HS-27A (cell line): Measurements from ENCODE around the gene PPIP5K2.

Experiments used
- DNase-seq: peaks from one replicate; pipeline ENCODE4 v3.0.0-alpha.2; 2012; ENCODE audit warnings: low read depth, missing footprints

Gene PPIP5K2

DNA sequence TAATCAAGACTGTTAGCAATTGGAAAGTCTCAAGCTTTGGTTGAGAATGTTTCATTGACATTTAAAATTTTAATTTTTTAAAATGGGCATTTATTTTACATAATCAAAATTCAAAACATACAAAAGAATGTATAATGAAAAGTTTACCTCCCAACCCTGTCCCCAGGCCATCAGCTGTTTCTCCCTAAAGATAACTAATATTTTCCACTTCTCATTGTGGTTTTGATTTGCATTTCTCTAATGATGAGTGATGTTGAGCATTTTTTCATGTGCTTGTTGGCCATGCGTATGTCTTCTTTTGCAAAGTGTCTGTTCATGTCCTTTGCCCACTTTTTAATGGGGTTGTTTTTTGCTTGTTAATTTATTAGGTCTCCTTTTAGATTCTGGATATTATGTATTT, 127.0 kb downstream of the PPIP5K2 start:
- no peak for DNase-seq

DNA sequence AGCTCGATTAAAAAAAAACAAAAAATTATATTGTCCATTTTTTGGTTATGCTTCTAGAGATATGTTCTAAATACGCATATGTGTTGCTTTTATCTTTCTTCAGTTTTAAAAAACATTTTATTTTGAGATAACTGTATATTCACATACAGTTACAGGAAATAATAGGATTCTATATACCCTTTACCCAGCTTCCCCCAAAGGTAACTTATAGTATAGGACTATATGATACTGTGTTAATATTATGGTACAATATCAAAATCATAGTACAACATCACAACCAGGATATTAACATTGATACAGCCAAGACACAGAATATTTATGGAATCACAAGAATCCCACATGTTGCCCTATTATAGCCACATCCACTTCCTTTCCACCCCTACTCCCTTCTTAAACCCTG, 129.0 kb downstream of the PPIP5K2 start:
- DNase-seq: no peak

DNA sequence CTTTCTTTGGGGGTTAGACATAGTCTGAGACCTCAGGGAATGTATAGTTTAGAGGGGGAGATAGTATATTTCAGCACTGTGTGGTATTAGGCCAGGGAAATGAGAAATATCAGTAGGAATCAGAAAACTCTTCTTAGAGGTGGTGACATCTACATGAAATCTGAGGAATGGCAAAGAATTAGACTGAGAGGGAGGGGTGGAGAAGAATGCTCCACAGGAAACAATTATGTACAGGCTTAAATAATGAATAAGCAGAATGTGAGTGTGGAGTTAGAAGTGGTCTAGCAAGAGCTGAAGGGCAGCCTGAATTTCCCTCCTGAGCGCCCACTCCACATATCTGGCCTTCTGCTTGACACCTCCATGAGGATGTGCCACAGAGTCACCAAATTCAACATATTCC, 134.8 kb downstream of the PPIP5K2 start:
- DNase-seq: no peak

DNA sequence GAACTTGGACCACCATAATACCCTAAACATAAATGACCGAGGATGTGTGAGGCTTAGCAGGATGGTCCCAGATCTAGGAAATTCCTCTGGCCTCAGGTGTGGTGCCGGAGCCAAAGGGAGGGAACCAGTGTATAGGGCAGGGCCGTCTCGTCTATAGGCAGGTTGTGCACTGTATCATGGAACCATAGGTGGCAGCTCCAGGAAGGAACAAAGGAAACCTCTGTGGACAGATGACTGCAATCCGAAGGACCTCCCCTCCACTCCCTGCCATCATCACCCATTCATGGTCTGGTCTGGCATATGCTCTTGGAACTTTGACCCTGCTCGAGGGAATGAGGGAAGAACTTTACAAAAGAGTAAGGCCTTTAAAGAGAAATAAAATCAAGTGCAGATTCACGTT, 135.6 kb downstream of the PPIP5K2 start:
- DNase-seq: no peak

DNA sequence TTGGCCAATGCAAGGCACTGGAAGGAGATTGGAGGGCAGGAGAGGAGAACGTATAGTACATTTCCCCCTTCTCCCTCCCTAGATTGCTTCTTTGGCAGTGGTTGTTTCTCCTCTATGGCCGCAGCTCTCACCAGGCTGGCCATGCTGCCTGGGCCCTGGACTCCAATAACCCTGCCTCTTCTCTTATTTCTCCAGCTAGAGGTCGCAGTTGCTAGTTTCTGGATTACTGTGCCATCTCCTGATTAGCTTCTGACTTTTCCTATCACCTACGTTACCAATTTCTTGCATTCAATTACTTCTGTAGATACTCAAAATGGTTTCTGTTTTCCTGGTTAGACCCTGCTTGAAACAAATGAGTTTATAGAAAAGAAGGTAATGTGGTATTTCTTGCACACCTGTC, 136.1 kb downstream of the PPIP5K2 start:
- no peak for DNase-seq

DNA sequence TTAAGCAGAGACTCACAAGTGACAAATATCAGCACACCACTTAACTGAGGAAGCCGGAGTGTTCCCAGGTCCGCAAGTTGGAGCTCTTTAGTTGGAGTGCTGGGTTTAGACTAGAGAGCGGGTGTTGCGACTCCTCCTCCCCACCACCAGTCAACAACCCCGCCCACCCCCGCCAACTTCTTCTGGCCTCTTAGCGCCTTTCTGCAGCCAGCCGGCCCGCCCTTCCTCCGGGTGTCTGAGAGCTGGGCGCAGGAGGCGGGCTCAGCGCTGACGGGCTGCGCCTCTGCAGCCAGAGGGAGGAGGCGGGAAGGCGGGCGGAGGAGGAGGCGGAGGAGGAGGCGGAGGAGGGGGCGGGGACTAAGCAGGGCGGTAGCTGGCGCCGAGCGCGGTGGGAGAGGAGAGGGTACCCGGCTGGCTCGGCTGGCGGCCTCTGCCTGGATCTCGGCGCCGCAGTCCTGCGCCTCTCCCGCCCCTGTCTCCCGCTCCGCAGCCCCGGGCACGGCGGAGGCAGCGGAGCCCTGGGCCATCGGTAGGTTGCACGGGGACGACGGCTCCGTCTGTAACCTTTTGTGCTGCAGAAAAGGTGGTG, 138.4 kb downstream of the PPIP5K2 start, which contains the start of gene MACIR:
Gene MACIR, plus strand, starts transcription at position 396 of the 589 bp plus-strand sequence. CDS start 17,157 bp downstream, outside the sequence.
- DNase-seq: peak; percentile 71

DNA sequence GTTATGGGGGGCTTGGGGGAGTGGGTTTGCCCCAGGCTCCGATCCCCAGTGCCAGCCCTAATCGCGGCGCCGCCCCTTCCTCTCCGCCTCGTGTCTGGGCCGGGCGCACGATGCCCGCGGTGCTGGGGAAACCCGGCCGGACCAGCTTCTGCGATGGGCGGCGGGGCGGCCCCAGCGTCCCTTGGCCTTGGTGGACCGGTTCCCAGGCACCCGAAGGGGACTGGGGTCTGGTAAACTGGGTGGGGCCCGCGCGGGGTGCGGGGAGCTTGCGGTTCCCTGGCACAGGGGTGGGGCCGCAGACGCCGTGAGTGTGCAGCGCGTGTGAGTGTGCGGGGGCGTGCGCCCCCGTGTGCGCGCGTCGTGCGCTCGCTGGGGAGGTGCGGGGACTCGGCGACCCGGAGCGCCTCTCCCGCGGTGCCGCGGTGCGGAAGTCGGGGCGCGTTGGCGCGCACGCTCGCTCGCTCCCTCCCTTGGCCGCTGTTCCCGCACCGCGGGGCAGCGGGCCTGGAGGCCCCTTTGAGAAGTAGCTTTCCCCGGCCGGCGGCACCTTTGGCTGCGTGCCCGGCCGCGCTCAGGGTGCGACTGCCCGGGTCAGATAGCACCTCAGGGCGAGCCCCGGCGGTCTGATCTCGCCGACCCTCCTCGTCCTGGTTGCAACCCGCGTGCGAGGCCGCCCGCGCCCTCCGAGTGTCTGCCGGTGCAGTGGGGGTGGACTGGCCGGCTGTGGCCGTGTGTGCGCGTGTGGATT, 139.0 kb downstream of the PPIP5K2 start:
- DNase-seq: peak; percentile 26

DNA sequence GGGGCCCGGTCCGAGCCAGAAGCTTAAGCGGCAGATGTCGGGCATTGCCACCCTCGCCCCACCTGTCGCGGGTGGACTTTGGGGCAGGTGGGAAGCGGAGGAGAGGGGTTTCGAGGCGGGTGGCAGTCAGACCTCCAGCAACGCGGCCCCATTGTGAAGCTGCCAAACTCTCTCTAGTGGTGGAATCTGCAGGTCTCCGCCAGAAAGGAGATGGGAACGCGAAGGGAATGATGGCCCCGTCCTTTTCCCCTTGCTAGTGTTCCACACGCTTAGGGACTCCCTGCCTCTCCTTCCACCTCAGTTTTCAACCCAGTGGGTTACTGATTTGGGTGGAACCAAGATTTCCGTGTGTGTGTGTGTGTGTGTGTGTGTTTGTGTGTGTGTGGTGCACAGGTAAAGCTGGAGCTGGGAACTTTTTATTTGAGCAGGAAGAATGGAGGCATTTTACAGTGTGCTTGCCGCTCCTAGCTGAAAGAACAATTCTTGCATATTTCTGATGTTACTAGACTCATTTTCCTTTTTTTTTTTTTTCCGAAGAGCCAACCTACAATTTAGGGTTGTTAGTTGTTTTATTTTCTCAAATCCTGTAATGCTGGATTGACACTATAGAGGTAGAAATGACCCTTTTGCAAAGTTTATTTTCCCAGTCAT, 139.7 kb downstream of the PPIP5K2 start:
- DNase-seq: no peak

DNA sequence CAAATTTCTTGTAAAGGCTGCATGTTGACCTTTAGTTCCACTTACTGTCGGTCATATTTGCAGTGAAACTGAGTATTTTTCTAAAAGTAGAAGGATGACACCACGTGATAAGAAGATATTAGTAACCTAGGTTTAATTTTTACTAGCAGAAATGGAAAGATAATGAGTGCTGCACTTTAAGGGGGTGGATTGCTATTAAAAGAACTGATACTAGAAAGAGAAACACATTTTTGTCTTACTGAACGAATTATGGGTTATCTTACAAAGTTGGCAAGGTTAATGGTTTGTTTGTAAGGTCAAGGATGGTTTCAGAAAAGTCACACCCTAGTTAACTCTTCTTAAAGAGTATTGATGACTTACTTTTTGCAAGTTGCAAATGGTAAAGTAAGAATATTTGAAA, 140.8 kb downstream of the PPIP5K2 start:
- no peak for DNase-seq
